Central memory CD8-positive, alpha-beta T cell (primary cell): ENCODE measurements around the gene CENPO.

Experiments used
- ATAC-seq: fragments of 150-1000 bp; cut with Tn5 transposase; replicated peaks from 2 replicates; pipeline ENCODE4 v1.10.0; 2022; ENCODE audit warnings: mild to moderate bottlenecking, moderate FRiP score, moderate number of reproducible peaks; ENCODE audit not compliant: poor library complexity, severe bottlenecking; ENCODE audit errors: extremely low read depth
- DNase-seq, 2 donors: peaks; one replicate each; pipeline ENCODE4 v3.0.0; 2021; ENCODE audit warnings: low spot score in 2 of 2
- H3K27ac Mint-ChIP-seq: one replicate; pipeline ENCODE4 v1.8.0; 2022; ENCODE audit warnings: low read depth, mild to moderate bottlenecking, moderate library complexity, mixed read lengths
- H3K27me3 Mint-ChIP-seq: one replicate; pipeline ENCODE4 v1.8.0; 2022; ENCODE audit warnings: mixed read lengths
- H3K36me3 Mint-ChIP-seq: one replicate; pipeline ENCODE4 v1.8.0; 2022; ENCODE audit warnings: mild to moderate bottlenecking, moderate library complexity, mixed read lengths; ENCODE audit not compliant: insufficient read depth
- H3K4me1 Mint-ChIP-seq: one replicate; pipeline ENCODE4 v1.8.0; 2022; ENCODE audit warnings: mixed read lengths
- H3K4me3 Mint-ChIP-seq: one replicate; pipeline ENCODE4 v1.8.0; 2022; ENCODE audit warnings: mild to moderate bottlenecking, moderate library complexity, mixed read lengths
- H3K9me3 Mint-ChIP-seq: one replicate; pipeline ENCODE4 v1.8.0; 2022; ENCODE audit warnings: mixed read lengths

Gene CENPO

GRCh38 chr2:24792874-24793760 is at the start of gene CENPO, which contains the start of gene PTRHD1:
CENPO (plus strand) TSS chr2:24793425; CDS start chr2:24793920, 495 bp downstream.
PTRHD1 (minus strand) TSS chr2:24793391; CDS start chr2:24793377, 14 bp downstream.
- peaks cover 9% of the 10 kb centered on the region for H3K36me3 Mint-ChIP-seq
- no peaks in the 10 kb centered on the region for H3K9me3 Mint-ChIP-seq
- no peaks in the 10 kb centered on the region for H3K27me3 Mint-ChIP-seq
- peaks cover 8% of the 10 kb centered on the region for H3K4me1 Mint-ChIP-seq
- H3K27ac Mint-ChIP-seq, result peak within 1 kb of the TSS; percentile 99
- DNase-seq (peak; percentile 93 to 94), ATAC-seq (peak; percentile 99)
- peak within 1 kb of the TSS; percentile 99 for H3K4me3 Mint-ChIP-seq

GRCh38 chr2:24743924-24744323 is 49.3 kb upstream of the CENPO start:
- Mint-ChIP-seq H3K27me3 (no peaks in the 10 kb centered on the region), H3K36me3 (peaks cover 19% of the 10 kb centered on the region)

GRCh38 chr2:24744356-24744755 is 48.9 kb upstream of the CENPO start:
- no peak overlapping the region for H3K27ac Mint-ChIP-seq
- peaks cover 34% of the 10 kb centered on the region for H3K4me1 Mint-ChIP-seq

More at GRCh38 chr2:24743924-24744323, 49.3 kb upstream of the CENPO start:
- H3K27ac Mint-ChIP-seq, result peak overlapping the region; percentile 84
- H3K9me3 Mint-ChIP-seq, result no peaks in the 10 kb centered on the region
- no peak for ATAC-seq
- peaks cover 38% of the 10 kb centered on the region for H3K4me1 Mint-ChIP-seq
- H3K4me3 Mint-ChIP-seq, result peak overlapping the region; percentile 9
- DNase-seq, result no peak

GRCh38 chr2:24745825-24746224 is 47.4 kb upstream of the CENPO start:
- Mint-ChIP-seq H3K4me1 (peaks cover 24% of the 10 kb centered on the region), H3K9me3 (no peaks in the 10 kb centered on the region), H3K27me3 (no peaks in the 10 kb centered on the region), H3K27ac (peak overlapping the region; percentile 64), H3K4me3 (peak overlapping the region; percentile 51), H3K36me3 (peaks cover 24% of the 10 kb centered on the region)
- peak; percentile 86 for ATAC-seq
- no peak for DNase-seq

More at GRCh38 chr2:24744356-24744755, 48.9 kb upstream of the CENPO start:
- H3K9me3 Mint-ChIP-seq, result no peaks in the 10 kb centered on the region
- no peaks in the 10 kb centered on the region for H3K27me3 Mint-ChIP-seq
- no peak overlapping the region for H3K4me3 Mint-ChIP-seq
- ATAC-seq (no peak), DNase-seq (no peak)
- peaks cover 19% of the 10 kb centered on the region for H3K36me3 Mint-ChIP-seq

- peaks cover 19% of the 10 kb centered on the region for H3K36me3 Mint-ChIP-seq
- H3K27ac Mint-ChIP-seq, result no peak overlapping the region
Measured at GRCh38 chr2:24747299-24747698, 45.9 kb upstream of the CENPO start.

GRCh38 chr2:24749069-24749691 is 44.0 kb upstream of the CENPO start:
- DNase-seq, result no peak
- no peak for ATAC-seq

More at GRCh38 chr2:24747299-24747698, 45.9 kb upstream of the CENPO start:
- Mint-ChIP-seq H3K4me3 (no peak overlapping the region), H3K9me3 (no peaks in the 10 kb centered on the region), H3K4me1 (peaks cover 24% of the 10 kb centered on the region), H3K27me3 (no peaks in the 10 kb centered on the region)
- ATAC-seq (no peak), DNase-seq (no peak)

GRCh38 chr2:24754985-24755705 is 38.1 kb upstream of the CENPO start:
- no peak overlapping the region for H3K4me3 Mint-ChIP-seq
- no peaks in the 10 kb centered on the region for H3K4me1 Mint-ChIP-seq
- no peaks in the 10 kb centered on the region for H3K27me3 Mint-ChIP-seq
- DNase-seq, result no peak
- no peaks in the 10 kb centered on the region for H3K9me3 Mint-ChIP-seq
- H3K27ac Mint-ChIP-seq, result no peak overlapping the region
- no peak for ATAC-seq
- H3K36me3 Mint-ChIP-seq, result peaks cover 21% of the 10 kb centered on the region

More at GRCh38 chr2:24749069-24749691, 44.0 kb upstream of the CENPO start:
- H3K27ac Mint-ChIP-seq, result peak overlapping the region; percentile 22
- H3K27me3 Mint-ChIP-seq, result no peaks in the 10 kb centered on the region
- peaks cover 16% of the 10 kb centered on the region for H3K36me3 Mint-ChIP-seq
- peaks cover 16% of the 10 kb centered on the region for H3K4me1 Mint-ChIP-seq
- H3K9me3 Mint-ChIP-seq, result no peaks in the 10 kb centered on the region
- H3K4me3 Mint-ChIP-seq, result no peak overlapping the region

GRCh38 chr2:24756789-24757188 is 36.4 kb upstream of the CENPO start:
- Mint-ChIP-seq H3K9me3 (no peaks in the 10 kb centered on the region), H3K27ac (no peak overlapping the region), H3K4me1 (no peaks in the 10 kb centered on the region), H3K36me3 (peaks cover 24% of the 10 kb centered on the region), H3K27me3 (no peaks in the 10 kb centered on the region), H3K4me3 (no peak overlapping the region)
- no peak for ATAC-seq
- no peak for DNase-seq

- no peaks in the 10 kb centered on the region for H3K27me3 Mint-ChIP-seq
- H3K4me1 Mint-ChIP-seq, result peaks cover 8% of the 10 kb centered on the region
- DNase-seq, result no peak
- no peak overlapping the region for H3K27ac Mint-ChIP-seq
- H3K4me3 Mint-ChIP-seq, result no peak overlapping the region
- peaks cover 49% of the 10 kb centered on the region for H3K36me3 Mint-ChIP-seq
- no peaks in the 10 kb centered on the region for H3K9me3 Mint-ChIP-seq
- no peak for ATAC-seq
Measured at GRCh38 chr2:24761866-24762265, 31.4 kb upstream of the CENPO start.

GRCh38 chr2:24762518-24762917 is 30.7 kb upstream of the CENPO start:
- no peaks in the 10 kb centered on the region for H3K9me3 Mint-ChIP-seq
- no peaks in the 10 kb centered on the region for H3K27me3 Mint-ChIP-seq
- peaks cover 55% of the 10 kb centered on the region for H3K36me3 Mint-ChIP-seq
- ATAC-seq, result no peak
- H3K27ac Mint-ChIP-seq, result no peak overlapping the region
- no peak for DNase-seq
- peaks cover 10% of the 10 kb centered on the region for H3K4me1 Mint-ChIP-seq
- H3K4me3 Mint-ChIP-seq, result no peak overlapping the region

GRCh38 chr2:24763843-24764242 is 29.4 kb upstream of the CENPO start:
- Mint-ChIP-seq H3K27me3 (no peaks in the 10 kb centered on the region), H3K4me3 (no peak overlapping the region), H3K9me3 (no peaks in the 10 kb centered on the region), H3K36me3 (peaks cover 56% of the 10 kb centered on the region), H3K4me1 (peaks cover 10% of the 10 kb centered on the region), H3K27ac (peak overlapping the region; percentile 77)
- ATAC-seq (no peak), DNase-seq (no peak)

GRCh38 chr2:24766609-24767008 is 26.6 kb upstream of the CENPO start:
- Mint-ChIP-seq H3K4me1 (peaks cover 16% of the 10 kb centered on the region), H3K27me3 (no peaks in the 10 kb centered on the region), H3K9me3 (no peaks in the 10 kb centered on the region), H3K36me3 (peaks cover 61% of the 10 kb centered on the region), H3K27ac (peak overlapping the region; percentile 86), H3K4me3 (no peak overlapping the region)
- ATAC-seq, result no peak
- DNase-seq, result no peak
